Suppressor macrophage treated with lipopolysaccharide for 4 hours (primary cell): Measurements from ENCODE around the gene ZFHX3.

Experiments
- DNase-seq: peaks from one replicate; pipeline ENCODE4 v3.0.0-alpha.2; 2020

ZFHX3 gene

DNA sequence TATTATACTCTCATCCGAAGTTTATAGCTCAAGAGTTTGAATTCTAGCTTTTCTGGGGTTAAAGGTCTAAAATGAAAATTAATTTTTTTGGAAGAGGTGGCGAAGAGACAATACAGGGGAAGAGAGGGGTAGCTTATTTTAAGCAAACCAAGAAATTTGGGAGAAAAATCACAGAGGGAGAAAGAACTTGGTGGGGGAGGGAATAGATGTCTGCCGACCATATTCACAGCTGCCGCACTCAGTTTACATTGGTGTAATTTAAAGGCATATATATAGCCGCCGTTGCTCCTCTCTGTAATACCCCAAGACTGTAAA is 6.5 kb upstream of the ZFHX3 start:
- DNase-seq, result no peak

DNA sequence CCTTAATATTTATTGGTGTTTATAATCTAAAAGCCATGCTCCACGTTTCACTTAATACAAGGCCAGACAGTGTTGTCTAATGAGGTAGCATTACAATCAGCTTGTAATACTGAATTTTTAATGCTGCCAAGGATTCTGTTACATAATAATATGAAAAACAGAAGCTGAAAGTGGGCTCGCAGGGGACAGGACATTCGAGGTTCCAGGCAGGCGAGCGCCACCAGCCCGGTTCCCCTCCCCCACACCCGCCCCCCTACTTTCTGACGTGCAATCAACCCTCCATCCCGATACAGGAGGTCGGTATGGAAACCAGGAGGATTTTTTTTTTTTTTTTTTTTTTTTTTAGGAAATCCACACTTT is 6.2 kb upstream of the ZFHX3 start:
- no peak for DNase-seq

DNA sequence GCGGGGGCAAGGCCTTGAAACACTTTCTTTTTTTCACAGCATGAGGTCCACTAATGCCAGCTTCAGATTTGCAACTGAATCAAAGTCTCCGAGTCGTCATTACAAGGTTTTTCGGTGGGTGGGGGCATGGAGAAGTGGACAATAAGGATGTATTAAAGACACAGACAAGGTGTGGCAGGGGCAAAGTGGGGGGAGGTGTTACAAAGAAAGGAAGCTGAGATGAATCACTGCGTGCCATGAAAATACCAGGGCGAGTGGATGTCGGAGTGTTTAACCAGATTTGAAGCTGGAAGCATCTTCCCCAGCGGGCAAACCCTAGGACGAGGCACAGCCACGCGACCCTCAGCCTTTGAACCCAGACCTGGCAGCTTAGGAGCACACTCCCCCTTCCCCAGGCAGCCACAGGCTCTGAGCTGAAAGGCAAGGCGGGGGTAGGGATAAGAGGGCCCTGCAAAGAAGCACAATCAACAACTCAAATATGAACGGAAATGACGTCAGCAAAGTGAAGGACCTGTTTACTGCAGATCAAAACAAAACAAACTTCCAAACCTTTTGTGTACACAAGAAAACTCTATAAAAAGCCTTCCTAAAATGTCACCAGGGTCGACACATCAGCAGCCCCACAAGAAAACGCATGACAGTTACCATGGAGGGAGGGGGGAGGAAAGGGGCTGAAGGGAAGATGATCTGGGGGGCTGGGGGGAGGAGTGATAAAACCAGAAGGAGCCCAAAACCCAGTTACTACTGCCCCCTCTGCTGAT is 5.6 kb upstream of the ZFHX3 start:
- DNase-seq, result no peak

DNA sequence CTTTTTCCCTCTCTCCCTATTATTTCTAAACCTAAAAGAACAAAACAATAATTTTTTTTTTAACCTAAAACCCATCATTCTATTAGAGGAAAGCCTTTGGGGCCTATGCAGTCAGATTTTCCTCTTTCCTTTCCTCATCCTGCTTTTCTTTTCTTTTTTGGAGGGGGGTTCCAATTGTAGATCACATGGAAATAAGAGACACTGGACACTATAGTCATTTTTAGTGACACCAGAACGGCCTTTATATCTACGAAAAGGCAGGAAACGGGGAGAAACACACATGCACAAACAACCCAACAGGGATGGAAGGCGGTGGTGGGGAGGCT is 5.1 kb upstream of the ZFHX3 start:
- no peak for DNase-seq

DNA sequence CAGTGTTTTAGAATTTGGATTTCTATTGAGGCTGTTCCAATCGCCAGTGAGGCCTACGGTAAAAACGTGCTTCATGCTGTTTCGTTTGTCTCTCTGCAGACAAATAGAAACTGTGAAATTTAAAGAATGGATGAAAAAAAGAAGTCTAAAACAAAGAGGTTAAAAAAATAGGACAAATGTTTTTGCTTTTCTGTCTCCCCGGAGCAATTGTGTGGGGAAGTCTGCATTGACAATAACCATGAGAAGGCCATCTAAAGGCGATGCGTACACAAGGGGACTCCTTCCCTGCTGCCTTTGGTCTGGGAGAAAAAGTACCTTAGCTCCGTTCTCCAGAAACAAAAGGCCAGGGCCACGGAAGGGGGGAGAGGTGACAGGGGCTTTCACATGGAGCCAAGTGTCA is 4.6 kb upstream of the ZFHX3 start:
- DNase-seq, result no peak

- DNase-seq, result no peak
Observed at GRCh38 chr16:73051961-73052360, 4.0 kb upstream of the ZFHX3 start.

DNA sequence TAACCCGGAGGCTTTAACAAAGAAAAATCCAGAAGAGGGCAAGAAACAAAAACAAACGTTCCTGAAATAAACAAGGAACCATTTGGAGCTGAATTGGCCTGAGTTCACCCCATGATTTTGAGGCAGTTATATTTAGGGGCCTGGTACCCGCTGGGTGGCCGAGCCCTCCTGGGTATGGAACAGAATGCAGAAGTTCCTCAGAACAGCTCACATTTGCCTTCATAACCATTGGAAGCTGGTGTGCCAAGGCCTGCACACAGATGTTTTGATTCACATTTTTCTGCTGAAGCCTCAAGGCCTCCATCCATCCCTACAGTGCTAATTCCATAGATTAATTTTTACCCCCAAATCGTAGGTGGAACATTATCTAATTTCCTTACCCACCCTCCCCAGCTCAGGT is 3.3 kb upstream of the ZFHX3 start:
- DNase-seq, result no peak

DNA sequence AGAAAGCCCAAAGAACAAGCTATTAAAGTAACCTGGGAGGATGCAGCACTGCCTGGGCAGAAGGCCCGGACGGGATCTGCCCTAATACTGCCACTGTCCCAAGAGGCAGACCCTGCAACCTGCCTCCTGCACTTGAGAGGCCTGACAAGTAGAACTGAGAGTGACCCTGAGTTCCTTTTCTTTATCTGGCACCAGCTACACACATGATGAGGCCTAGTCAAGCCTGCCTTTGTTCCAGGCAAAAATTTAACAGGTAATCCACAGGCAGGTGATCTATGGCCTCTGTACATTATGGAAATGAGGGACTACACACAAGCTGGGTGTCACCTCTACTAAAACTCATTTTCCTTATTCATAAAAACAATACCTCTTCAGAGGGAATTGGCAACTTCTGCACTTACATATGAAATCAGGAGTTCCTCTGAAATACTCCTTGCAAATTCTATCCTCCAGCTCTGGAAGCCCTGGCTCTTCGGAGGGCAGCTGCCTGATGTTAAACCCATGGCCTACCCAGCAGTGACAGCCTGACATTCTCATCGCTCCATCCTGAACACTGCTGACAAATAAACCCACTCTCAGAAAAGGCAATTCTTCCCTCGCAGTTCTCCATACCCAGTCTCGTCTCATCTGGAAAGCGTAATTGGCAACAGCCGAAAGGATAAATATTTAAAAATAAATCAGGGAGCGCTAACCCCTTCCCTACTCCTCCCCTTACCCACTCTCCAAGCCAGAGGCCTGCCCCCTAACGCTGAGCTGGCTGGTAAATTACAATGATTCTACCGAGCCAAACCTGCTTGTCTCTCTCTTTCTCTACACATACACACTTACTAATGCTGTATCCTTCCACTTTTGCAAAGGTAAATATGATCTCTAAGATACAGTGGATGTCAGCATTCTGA is 2.5 kb upstream of the ZFHX3 start:
- no peak for DNase-seq

DNA sequence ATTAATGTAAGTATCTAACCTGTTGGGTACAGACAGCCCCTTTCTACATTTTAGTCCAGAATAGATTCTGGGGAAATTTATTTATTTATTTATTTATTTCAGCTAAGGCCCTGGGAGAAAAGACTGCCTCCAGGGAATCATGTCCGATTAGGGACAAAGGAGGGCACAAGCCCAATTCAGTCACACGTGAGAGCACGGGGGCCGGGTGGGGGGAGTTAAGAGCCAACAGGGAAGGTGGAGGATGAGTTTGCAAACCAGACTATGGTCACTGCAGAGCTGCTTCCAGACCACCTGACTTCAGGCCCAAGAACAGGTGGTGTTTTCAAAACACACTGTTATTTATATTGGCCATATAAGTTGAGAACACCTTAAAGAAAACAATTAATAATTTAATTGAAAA is 1.6 kb upstream of the ZFHX3 start:
- DNase-seq, result no peak

GRCh38 chr16:73049091-73049490 is 1.2 kb upstream of the ZFHX3 start:
- no peak for DNase-seq

GRCh38 chr16:73048292-73049080 is 558 bp upstream of the ZFHX3 start:
- peak; percentile 53 for DNase-seq

- no peak for DNase-seq
Observed at GRCh38 chr16:73047221-73047535, 750 bp downstream of the ZFHX3 start.

DNA sequence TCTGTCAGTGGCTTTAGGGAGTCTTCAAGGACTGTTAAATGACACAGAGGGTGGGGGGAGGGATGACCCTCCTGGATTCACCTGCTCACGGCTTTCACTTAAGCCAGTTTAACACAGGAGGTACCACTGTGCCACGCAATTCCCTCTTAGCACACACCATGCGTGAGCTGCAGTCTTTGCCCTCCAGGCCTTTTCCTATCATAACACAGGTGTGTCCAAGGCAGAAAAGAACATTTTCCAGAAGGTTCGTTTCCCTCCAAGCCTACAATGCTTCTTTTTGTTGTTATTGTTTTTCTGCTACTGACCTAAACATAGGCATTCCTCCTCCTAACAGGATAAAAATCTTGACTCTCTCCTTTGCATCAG is 1.1 kb downstream of the ZFHX3 start:
- DNase-seq, result no peak

DNA sequence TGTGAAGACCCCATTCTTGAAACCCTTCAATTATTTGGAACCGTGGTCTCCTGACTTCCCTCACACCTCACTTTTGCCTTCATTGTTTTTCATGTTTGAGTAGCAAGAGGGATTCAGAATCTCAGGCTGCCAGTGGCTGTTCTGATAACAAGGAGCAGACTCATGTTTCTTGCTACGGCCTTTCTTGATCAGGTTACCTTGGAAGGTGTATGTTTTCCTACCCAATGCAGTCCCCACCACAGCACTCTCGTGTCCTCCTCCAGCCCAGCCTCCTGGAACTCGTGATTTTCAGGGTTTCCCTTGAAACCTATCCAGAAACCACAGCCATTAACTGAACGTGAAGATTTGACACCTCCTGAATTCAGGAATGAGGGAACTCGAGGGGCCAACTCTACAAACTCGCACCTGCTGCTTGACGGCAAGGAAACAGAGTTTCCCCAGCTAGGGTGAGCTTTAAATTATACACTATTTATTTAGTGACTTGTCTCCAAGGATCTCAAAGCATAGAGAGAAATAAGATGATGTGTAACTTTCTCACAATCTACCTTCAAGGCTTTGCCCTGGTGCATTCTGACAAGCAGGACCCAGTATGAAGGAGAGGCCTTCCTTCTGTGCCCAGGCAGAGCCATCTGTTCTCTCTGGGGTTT is 1.6 kb downstream of the ZFHX3 start:
- DNase-seq, result no peak

GRCh38 chr16:73043828-73044467 is 4.0 kb downstream of the ZFHX3 start:
- DNase-seq, result no peak

GRCh38 chr16:73042807-73043206 is 5.1 kb downstream of the ZFHX3 start:
- DNase-seq, result no peak

GRCh38 chr16:73041676-73042075 is 6.3 kb downstream of the ZFHX3 start:
- DNase-seq, result no peak

GRCh38 chr16:73040735-73041402 is 7.1 kb downstream of the ZFHX3 start:
- no peak for DNase-seq

- DNase-seq, result no peak
Observed at GRCh38 chr16:73040136-73040535, 7.8 kb downstream of the ZFHX3 start.

DNA sequence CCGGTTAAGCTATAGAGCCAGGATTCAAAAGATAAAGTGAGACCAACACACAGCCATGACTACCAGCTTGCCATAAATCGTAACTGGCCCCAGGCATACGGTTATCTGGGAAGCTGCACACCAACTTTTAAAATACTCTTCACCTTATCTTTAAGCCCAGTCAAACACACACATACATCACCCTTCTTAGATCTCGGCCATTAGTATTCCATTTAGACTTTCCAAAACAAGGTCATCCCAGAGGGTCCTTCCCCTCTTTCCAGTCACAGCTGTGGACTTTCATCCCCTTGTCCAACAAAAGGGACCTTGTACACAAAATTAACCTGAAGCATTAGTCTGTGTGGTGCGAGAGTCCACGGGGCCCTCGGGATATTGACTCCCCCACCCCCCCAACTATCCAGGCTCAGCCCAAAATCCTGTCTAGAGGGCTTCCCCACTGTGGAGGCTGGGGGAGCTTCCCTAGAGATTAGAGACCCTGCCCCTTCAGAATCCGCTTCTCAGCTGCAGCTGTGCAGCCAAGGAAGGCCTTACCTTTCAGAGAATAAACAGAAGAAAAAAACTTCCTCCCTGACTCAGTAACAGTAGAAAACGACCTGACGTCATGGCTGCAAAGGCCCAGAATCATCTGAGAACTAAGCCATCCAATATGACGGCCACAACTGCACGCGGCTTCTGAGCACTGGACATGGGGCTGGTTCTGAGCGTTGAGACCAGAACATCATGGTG is 9.9 kb downstream of the ZFHX3 start:
- no peak for DNase-seq

GRCh38 chr16:73037331-73037745 is 10.6 kb downstream of the ZFHX3 start:
- DNase-seq, result no peak
